Spleen (tissue), 11 donors: ENCODE data around the gene REL. TPM values are rescaled to one million over a fixed set of nuclear protein-coding genes. Genes with fewer than 3 reads are reported as not detected.

Source experiments
- DNase-seq: peaks from one replicate; pipeline ENCODE4 v3.0.0-alpha.2; 2020
- H3K27ac ChIP-seq, 8 donors: fragments of 200-600 bp; sonication (generic) in 7 of 8; 1 replicate in 4 of 8; 2 replicates in 4 of 8; pipeline versions ENCODE4 v1.5.0 to v1.8.0; 2016 to 2021; ENCODE audit warnings: inconsistent platforms in 4 of 8, mild to moderate bottlenecking in 4 of 8, moderate library complexity in 1 of 8
- H3K27me3 ChIP-seq, 7 donors: fragments of 200-600 bp; sonication (generic) in 6 of 7; replicated peaks in 1 of 7; 1 replicate in 4 of 7; 2 replicates in 3 of 7; pipeline versions ENCODE4 v1.5.0 to v1.8.0; 2016 to 2021; ENCODE audit warnings: inconsistent platforms in 3 of 7, mild to moderate bottlenecking in 1 of 7
- H3K36me3 ChIP-seq, 6 donors: fragments of 200-600 bp; sonication (generic) in 5 of 6; 1 replicate in 4 of 6; 2 replicates in 2 of 6; pipeline versions ENCODE4 v1.5.0 to v1.8.0; 2016 to 2021; ENCODE audit warnings: inconsistent platforms in 2 of 6
- H3K4me1 ChIP-seq, 6 donors: fragments of 200-600 bp; sonication (generic) in 5 of 6; 1 replicate in 3 of 6; 2 replicates in 3 of 6; pipeline versions ENCODE4 v1.5.0 to v1.8.0; 2016 to 2021; ENCODE audit warnings: inconsistent platforms in 3 of 6
- H3K4me3 ChIP-seq, 8 donors: fragments of 200-600 bp; sonication (generic) in 7 of 8; 1 replicate in 4 of 8; 2 replicates in 4 of 8; pipeline versions ENCODE4 v1.5.0 to v1.8.0; 2016 to 2021; ENCODE audit warnings: inconsistent platforms in 4 of 8, mild to moderate bottlenecking in 4 of 8, moderate library complexity in 2 of 8
- H3K9me3 ChIP-seq, 8 donors: fragments of 200-600 bp; sonication (generic) in 7 of 8; 1 replicate in 4 of 8; 2 replicates in 4 of 8; pipeline versions ENCODE4 v1.5.0 to v1.8.0; 2016 to 2021; ENCODE audit warnings: inconsistent platforms in 4 of 8
- CTCF ChIP-seq, 11 experiments: fragments of 200-600 bp in 7 of 11; fragments of 450-650 bp in 4 of 11; sonication (generic) in 4 of 11; IDR thresholded peaks in 8 of 11; conservative IDR thresholded peaks in 3 of 11; 1 replicate in 7 of 11; 2 replicates in 4 of 11; pipeline versions ENCODE4 v1.4.0 to v1.8.0; 2016 to 2021; ENCODE audit warnings: antibody characterized with exemption in 11 of 11, inconsistent platforms in 4 of 11, mild to moderate bottlenecking in 1 of 11
- POLR2A ChIP-seq, 3 donors: fragments of 450-650 bp; IDR thresholded peaks; one replicate each; pipeline ENCODE4 v1.5.1; 2017; ENCODE audit warnings: antibody characterized with exemption in 3 of 3, mild to moderate bottlenecking in 1 of 3
- POLR2AphosphoS5 ChIP-seq, 3 donors: sonication (generic); formaldehyde crosslinking; IDR thresholded peaks; one replicate each; pipeline ENCODE4 v1.5.1; 2017; ENCODE audit warnings: antibody characterized with exemption in 3 of 3
- WGBS, 5 donors: extraction: QIAGEN DNeasy Blood & Tissue Kit in 3 of 5; methylation state at CpG; one replicate each; pipeline versions ENCODE4 v1.1.5 to v1.1.7; 2013 to 2018; 5-methylcytosine and 5-hydroxymethylcytosine counted together
- intact Hi-C: fragments of 100-400 bp; cut with DNase I; formaldehyde crosslinking; loops from one replicate; pipeline ENCODE4 v1.15.0; 2023; ENCODE audit warnings: low total_unique reads
- polyA plus RNA-seq, 3 donors: library from polyadenylated mRNA; stranded (reverse); fragments of 200-250 nt; gene quantifications; one replicate each; pipeline ENCODE4 v1.2.1, GENCODE V29; 2013
- total RNA-seq, 7 donors: library from RNA; depleted of rRNA in 3 of 7; stranded (reverse); fragments of >200 nt in 3 of 7; fragmentation: NEBNext Ultra II Directional in 4 of 7; extraction: Animal tissue kit (Norgen Biotek cat#: 25700) in 4 of 7; gene quantifications; one replicate each; pipeline versions ENCODE4 v1.1.0 to v1.2.1, GENCODE V29; 2016 to 2021
- donor health status: healthy with polysubstance abuse.
- donor health status: DM: no; HTN: no; CAD: no; lungs with moderate emphysema.
- donor health status: DM: no; HTN: no; CAD: no.
- donor health status: Bipolar disorder and iron deficiency.
- donor health status: healthy.
- donor health status: DM: no; HTN: no; CAD: no.
- donor health status: DM: yes; HTN: yes; CAD: no.

REL gene
- total and polyA plus RNA-seq, 10 donors = 1.3 to 68.8 (median 53.8) TPM

DNA sequence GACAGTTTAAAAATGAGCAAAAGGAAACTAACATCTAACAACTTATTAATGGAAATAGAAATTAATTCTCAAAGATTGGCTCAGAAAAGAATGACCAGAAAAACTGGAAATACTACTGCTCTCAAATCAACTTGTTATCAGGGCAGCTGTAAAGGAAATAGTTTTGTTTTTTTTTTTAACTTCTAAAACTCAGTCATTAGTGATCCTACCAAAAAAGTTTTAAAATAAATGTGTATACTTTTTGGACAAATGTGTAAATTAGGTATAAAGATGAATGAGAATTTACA lies 84.1 kb downstream of the REL start:
- Histone ChIP-seq H3K27ac (peak overlapping the region in 7 of 8 donors; percentile 11 to 70 (median 65)), H3K9me3 (no peaks in the 10 kb centered on the region), H3K27me3 (no peaks in the 10 kb centered on the region), H3K36me3 (no peaks in the 10 kb centered on the region), H3K4me3 (no peak overlapping the region), H3K4me1 (peaks cover 11 to 61% (median 27%) of the 10 kb centered on the region in 6 donors)
- no peak for DNase-seq
- intact Hi-C loops = no loop called here
- no peak for TF ChIP-seq POLR2A (IDR thresholded peaks at IDR 0.05)
- no peak for TF ChIP-seq POLR2AphosphoS5 (IDR thresholded peaks at IDR 0.05)
- TF ChIP-seq CTCF (IDR thresholded peaks at IDR 0.05 in 8 of 11, conservative IDR thresholded peaks at IDR 0.05 in 3 of 11) = no peak

DNA sequence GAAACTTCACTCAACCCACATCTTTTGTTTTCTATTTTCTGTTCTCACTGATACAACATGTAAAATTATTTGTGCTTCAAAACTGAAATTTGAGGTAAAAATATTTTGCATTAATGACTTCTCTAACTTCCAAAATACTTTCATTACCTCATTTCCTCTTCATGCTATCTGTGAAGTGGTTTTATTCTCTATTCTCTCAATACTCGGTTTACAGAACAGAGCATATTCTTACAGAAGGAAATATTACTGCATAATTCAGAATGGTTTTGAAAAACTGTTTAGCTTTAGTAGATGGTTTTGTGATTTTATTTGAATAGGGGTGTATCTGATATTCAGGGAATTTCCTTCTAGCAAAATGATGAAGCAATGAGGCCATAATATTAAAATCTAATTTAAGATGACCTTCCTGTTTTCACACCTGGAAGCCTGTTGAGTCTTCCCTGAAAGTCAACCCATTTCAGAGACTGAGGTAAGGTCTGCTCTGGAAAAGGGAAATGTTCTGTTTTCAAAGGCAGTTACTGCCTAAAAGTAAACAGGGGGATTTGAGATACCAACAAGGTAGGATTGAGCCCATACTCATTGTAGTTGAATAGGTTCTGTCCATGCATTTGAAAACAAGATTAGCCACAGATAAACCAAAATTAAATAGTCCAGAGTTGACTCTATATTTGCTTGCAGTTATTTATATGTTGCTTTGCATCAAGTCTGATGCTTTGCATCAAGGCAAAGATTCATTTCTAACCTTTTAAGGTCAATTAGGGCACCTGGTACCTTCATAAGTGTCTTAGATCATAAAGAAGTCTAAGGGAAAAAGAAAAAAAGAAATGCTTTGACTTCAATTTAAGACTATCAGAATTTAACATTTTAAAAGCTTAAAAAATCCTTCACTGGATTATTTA lies 85.4 kb downstream of the REL start:
- Histone ChIP-seq H3K4me1 (peaks cover 11 to 65% (median 33%) of the 10 kb centered on the region in 6 donors), H3K36me3 (no peaks in the 10 kb centered on the region), H3K27ac (peak overlapping the region in 7 of 8 donors; percentile 25 to 73 (median 65)), H3K27me3 (no peaks in the 10 kb centered on the region), H3K9me3 (no peaks in the 10 kb centered on the region), H3K4me3 (no peak overlapping the region)
- no peak for DNase-seq
- 8 to 25% (median 11%) methylated on average over 1 of the region's 1 CpG for WGBS, 5 donors
- intact Hi-C loops = no loop called here
- TF ChIP-seq POLR2AphosphoS5 (IDR thresholded peaks at IDR 0.05) (no peak), CTCF (IDR thresholded peaks at IDR 0.05 in 8 of 11, conservative IDR thresholded peaks at IDR 0.05 in 3 of 11) (no peak), POLR2A (IDR thresholded peaks at IDR 0.05) (peak in 1 of 3 donors; percentile 44)

DNA sequence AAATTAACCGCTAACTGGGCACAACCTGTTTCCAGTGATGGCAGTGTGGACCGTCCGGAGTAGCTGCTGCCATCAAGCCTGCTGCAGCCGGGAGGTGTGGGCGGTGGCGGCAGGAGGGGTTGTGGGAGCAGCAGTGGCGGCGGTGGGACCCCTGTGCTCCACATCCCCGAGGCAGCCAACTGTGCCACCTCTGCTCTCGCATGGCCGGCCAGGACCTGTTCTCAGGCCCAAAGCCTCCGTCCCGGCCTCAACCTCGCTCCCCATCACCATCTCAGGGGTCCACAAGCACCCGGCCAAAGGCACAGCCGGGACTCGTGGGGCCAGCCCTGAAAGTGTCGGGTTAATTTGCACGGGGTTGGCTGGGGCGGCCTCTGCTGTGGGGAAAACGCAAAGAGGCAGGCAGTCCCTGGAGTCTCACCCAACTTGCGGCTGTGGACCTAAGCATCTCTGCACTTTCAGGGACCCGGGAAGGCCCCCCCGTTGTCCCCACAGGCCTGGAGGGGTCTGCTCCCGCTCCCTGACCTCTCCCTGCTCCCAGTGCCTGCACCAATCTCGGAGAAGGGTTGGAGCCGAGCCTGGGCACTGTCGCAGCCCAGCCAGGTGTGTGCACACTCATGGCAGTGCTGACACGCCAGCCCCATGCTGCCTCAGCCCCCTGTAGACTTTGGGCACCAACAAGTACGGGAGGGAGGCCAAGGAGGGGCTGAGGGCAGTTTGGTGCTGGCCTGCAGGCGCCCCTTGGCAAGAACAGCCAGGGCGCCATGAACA lies 91.7 kb downstream of the REL start:
- TF ChIP-seq POLR2A (IDR thresholded peaks at IDR 0.05) (no peak), POLR2AphosphoS5 (IDR thresholded peaks at IDR 0.05) (no peak), CTCF (IDR thresholded peaks at IDR 0.05 in 8 of 11, conservative IDR thresholded peaks at IDR 0.05 in 3 of 11) (no peak)
- intact Hi-C loops = no loop called here
- Histone ChIP-seq H3K4me3 (peak overlapping the region in 1 of 8 donors; percentile 11), H3K9me3 (no peaks in the 10 kb centered on the region), H3K27ac (peak overlapping the region in 5 of 8 donors; percentile 51 to 83 (median 69)), H3K27me3 (no peaks in the 10 kb centered on the region), H3K4me1 (peaks cover 0 to 38% (median 6%) of the 10 kb centered on the region in 6 donors), H3K36me3 (no peaks in the 10 kb centered on the region)
- peak; percentile 79 for DNase-seq
- WGBS, 5 donors = 86 to 95% (median 91%) methylated on average over 26 to 32 of the region's 32 CpGs

GRCh38 chr2:60973705-60974104 lies 92.3 kb downstream of the REL start:
- intact Hi-C loops = no loop called here
- Histone ChIP-seq H3K9me3 (no peaks in the 10 kb centered on the region), H3K27ac (peak overlapping the region in 3 of 8 donors; percentile 62 to 83 (median 69)), H3K27me3 (no peaks in the 10 kb centered on the region), H3K36me3 (no peaks in the 10 kb centered on the region), H3K4me3 (no peak overlapping the region), H3K4me1 (peaks cover 0 to 35% (median 6%) of the 10 kb centered on the region in 6 donors)
- TF ChIP-seq POLR2AphosphoS5 (IDR thresholded peaks at IDR 0.05) = no peak
- no peak for TF ChIP-seq CTCF (IDR thresholded peaks at IDR 0.05 in 8 of 11, conservative IDR thresholded peaks at IDR 0.05 in 3 of 11)
- no peak for TF ChIP-seq POLR2A (IDR thresholded peaks at IDR 0.05)
- no peak for DNase-seq
- whole genome bisulfite sequencing, 5 donors = 73 to 91% (median 85%) methylated on average over 5 of the region's 5 CpGs
